Measurements from ENCODE around the gene BCL6B.

BCL6B gene

GRCh38 chr17:7021993-7022778 is 664 bp upstream of the BCL6B start:
- Histone ChIP-seq H3K9me3 (no peaks in the 10 kb centered on the region), H3K27me3 (peaks cover 39% of the 10 kb centered on the region), H3K27ac (peak overlapping the region; percentile 10), H3K4me1 (ENCODE audit: control insufficient read depth in 1 of 2, insufficient read depth in 1 of 2, low read depth in 1 of 2, low read length in 1 of 2) (peaks cover 21 to 24% of the 10 kb centered on the region in 2 experiments), H3K4me3 (ENCODE audit: low read depth in 1 of 2, low read length in 1 of 2) (peak overlapping the region; percentile 48 to 64), H3K36me3 (peaks cover 5% of the 10 kb centered on the region)
- TF ChIP-seq CTCF (IDR thresholded peaks at IDR 0.05): peak; percentile 98

DNA sequence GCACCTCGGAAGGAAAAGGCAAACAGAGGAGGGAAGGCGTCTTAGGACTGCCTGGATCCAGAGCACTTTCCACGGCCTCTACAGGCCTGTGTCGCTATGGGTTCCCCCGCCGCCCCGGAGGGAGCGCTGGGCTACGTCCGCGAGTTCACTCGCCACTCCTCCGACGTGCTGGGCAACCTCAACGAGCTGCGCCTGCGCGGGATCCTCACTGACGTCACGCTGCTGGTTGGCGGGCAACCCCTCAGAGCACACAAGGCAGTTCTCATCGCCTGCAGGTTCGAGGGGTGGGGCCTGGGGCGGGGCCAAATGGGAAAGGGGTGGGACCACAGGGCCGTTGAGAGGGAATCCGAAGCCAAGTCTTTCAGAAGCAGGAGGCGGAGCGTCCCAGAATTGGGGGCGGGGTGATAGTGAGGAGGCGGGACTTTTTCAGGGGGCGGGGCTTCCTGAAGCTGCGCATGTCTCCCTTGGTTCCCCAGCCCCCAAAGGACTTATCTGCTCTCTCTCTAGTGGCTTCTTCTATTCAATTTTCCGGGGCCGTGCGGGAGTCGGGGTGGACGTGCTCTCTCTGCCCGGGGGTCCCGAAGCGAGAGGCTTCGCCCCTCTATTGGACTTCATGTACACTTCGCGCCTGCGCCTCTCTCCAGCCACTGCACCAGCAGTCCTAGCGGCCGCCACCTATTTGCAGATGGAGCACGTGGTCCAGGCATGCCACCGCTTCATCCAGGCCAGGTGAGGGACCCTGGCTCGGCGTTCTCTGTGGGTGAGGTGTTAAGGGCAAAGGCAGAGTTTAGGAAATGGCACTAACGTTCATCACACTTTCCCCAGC is 939 bp downstream of the BCL6B start:
- H3K4me3 ChIP-seq (ENCODE audit: low read depth in 1 of 2, low read length in 1 of 2): peak overlapping the region; percentile 61 to 69
- H3K27ac ChIP-seq: peak overlapping the region; percentile 1
- TF ChIP-seq CTCF (IDR thresholded peaks at IDR 0.05): no peak
- H3K4me1 ChIP-seq (ENCODE audit: control insufficient read depth in 1 of 2, insufficient read depth in 1 of 2, low read depth in 1 of 2, low read length in 1 of 2): peaks cover 21 to 24% of the 10 kb centered on the region in 2 experiments
- H3K9me3 ChIP-seq: no peaks in the 10 kb centered on the region
- no peaks in the 10 kb centered on the region for H3K36me3 ChIP-seq
- peaks cover 39% of the 10 kb centered on the region for H3K27me3 ChIP-seq

GRCh38 chr17:7024402-7024785 is 1.5 kb downstream of the BCL6B start:
- Histone ChIP-seq H3K36me3 (no peaks in the 10 kb centered on the region), H3K27ac (no peak overlapping the region), H3K9me3 (no peaks in the 10 kb centered on the region), H3K4me1 (ENCODE audit: control insufficient read depth in 1 of 2, insufficient read depth in 1 of 2, low read depth in 1 of 2, low read length in 1 of 2) (peaks cover 22 to 24% of the 10 kb centered on the region in 2 experiments), H3K27me3 (peaks cover 39% of the 10 kb centered on the region), H3K4me3 (ENCODE audit: low read depth in 1 of 2, low read length in 1 of 2) (no peak overlapping the region)
- no peak for TF ChIP-seq CTCF (IDR thresholded peaks at IDR 0.05)

DNA sequence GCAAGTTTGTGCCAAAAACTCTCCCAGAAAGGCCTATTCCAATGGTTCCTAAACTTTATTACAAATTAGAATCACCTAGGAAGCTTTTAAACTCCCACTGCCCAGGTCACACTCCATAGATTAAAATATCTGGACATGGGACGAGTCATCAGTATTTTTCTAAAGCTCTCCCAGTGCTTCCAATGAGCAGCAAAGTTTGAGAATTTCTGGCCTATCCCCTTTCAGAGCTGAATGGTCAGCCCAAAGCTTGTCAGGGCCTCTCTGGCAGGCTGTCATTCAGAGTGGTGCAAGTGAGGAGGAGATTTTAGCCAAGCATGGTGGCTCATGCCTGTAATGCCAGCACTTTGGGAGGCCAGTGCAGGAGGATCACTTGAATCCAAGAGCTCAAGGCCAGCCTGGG is 2.4 kb downstream of the BCL6B start:
- Histone ChIP-seq H3K27ac (no peak overlapping the region), H3K36me3 (no peaks in the 10 kb centered on the region), H3K4me3 (ENCODE audit: low read depth in 1 of 2, low read length in 1 of 2) (no peak overlapping the region), H3K4me1 (ENCODE audit: control insufficient read depth in 1 of 2, insufficient read depth in 1 of 2, low read depth in 1 of 2, low read length in 1 of 2) (peaks cover 30 to 32% of the 10 kb centered on the region in 2 experiments), H3K27me3 (peaks cover 33% of the 10 kb centered on the region), H3K9me3 (no peaks in the 10 kb centered on the region)
- no peak for TF ChIP-seq CTCF (IDR thresholded peaks at IDR 0.05)

DNA sequence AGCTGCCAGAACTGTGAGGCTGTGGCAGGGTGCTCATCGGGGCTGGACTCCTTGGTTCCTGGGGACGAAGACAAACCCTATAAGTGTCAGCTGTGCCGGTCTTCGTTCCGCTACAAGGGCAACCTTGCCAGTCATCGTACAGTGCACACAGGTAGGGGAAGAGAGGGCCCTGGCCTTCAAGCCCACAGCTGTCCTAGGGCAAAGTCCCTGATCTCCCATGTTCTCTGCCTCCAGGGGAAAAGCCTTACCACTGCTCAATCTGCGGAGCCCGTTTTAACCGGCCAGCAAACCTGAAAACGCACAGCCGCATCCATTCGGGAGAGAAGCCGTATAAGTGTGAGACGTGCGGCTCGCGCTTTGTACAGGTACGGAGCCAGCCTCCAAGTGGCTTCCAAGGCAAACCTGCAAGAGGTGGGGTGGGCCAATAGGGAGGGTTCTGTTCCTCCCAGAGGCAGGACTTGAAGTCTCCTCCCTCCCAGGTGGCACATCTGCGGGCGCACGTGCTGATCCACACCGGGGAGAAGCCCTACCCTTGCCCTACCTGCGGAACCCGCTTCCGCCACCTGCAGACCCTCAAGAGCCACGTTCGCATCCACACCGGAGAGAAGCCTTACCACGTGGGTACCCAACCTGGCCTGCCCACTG is 3.7 kb downstream of the BCL6B start:
- TF ChIP-seq CTCF (IDR thresholded peaks at IDR 0.05): no peak
- Histone ChIP-seq H3K4me3 (ENCODE audit: low read depth in 1 of 2, low read length in 1 of 2) (no peak overlapping the region), H3K27ac (no peak overlapping the region), H3K27me3 (peaks cover 27% of the 10 kb centered on the region), H3K9me3 (no peaks in the 10 kb centered on the region), H3K36me3 (no peaks in the 10 kb centered on the region), H3K4me1 (ENCODE audit: control insufficient read depth in 1 of 2, insufficient read depth in 1 of 2, low read depth in 1 of 2, low read length in 1 of 2) (peaks cover 29% of the 10 kb centered on the region in 2 experiments)
